Fibroblast of lung (primary cell): Measurements from ENCODE around the gene MAPKAPK2. TPM values are rescaled to one million over a fixed set of nuclear protein-coding genes. Genes with fewer than 3 reads are reported as not detected.

Experiments used
- DNase-seq, 2 donors: peaks; one replicate each; pipeline versions ENCODE4 v3.0.0 to v3.0.0-alpha.2; 2010; ENCODE audit warnings: low read depth in 2 of 2
- H2AFZ ChIP-seq: 2 replicates; pipeline ENCODE4 v1.5.1; 2012; ENCODE audit warnings: low read length, control low read depth, inconsistent platforms
- H3K27ac ChIP-seq: 2 replicates; pipeline ENCODE4 v1.5.1; 2011; ENCODE audit warnings: low read length, control low read depth; ENCODE audit not compliant: insufficient read depth
- H3K27me3 ChIP-seq: 2 replicates; pipeline ENCODE4 v1.5.1; 2011; ENCODE audit warnings: mild to moderate bottlenecking, low read length; ENCODE audit not compliant: control insufficient read depth, insufficient read depth
- H3K36me3 ChIP-seq: 2 replicates; pipeline ENCODE4 v1.5.1; 2011; ENCODE audit warnings: low read length; ENCODE audit not compliant: control insufficient read depth, insufficient read depth
- H3K4me1 ChIP-seq: 2 replicates; pipeline ENCODE4 v1.5.1; 2011; ENCODE audit warnings: low read length; ENCODE audit not compliant: control insufficient read depth, insufficient read depth; ENCODE audit errors: extremely low read depth
- H3K4me2 ChIP-seq: 2 replicates; pipeline ENCODE4 v1.5.1; 2011; ENCODE audit warnings: low read length, control low read depth; ENCODE audit not compliant: insufficient read depth; ENCODE audit errors: extremely low read depth
- H3K4me3 ChIP-seq, 4 experiments: fragments of 200-600 bp in 1 of 4; sonication (generic) in 1 of 4; replicated peaks in 1 of 4; 2 replicates each; pipeline ENCODE4 v1.5.1; 2011 to 2016; ENCODE audit warnings: low read length in 4 of 4, low read depth in 3 of 4, mild to moderate bottlenecking in 3 of 4, control low read depth in 2 of 4, inconsistent platforms in 1 of 4, mixed read lengths in 1 of 4; ENCODE audit not compliant: insufficient read depth in 1 of 4; ENCODE audit errors: control extremely low read depth in 1 of 4
- H3K79me2 ChIP-seq: 2 replicates; pipeline ENCODE4 v1.5.1; 2012; ENCODE audit warnings: mild to moderate bottlenecking, low read length, inconsistent platforms; ENCODE audit not compliant: control insufficient read depth, insufficient read depth
- H3K9ac ChIP-seq: 2 replicates; pipeline ENCODE4 v1.5.1; 2011; ENCODE audit warnings: mild to moderate bottlenecking, low read length, control low read depth; ENCODE audit not compliant: insufficient read depth
- H3K9me3 ChIP-seq: 2 replicates; pipeline ENCODE4 v1.5.1; 2012; ENCODE audit warnings: low read depth, low read length; ENCODE audit not compliant: control insufficient read depth, insufficient read depth
- H4K20me1 ChIP-seq: 2 replicates; pipeline ENCODE4 v1.5.1; 2011; ENCODE audit warnings: low read length; ENCODE audit not compliant: control insufficient read depth, insufficient read depth; ENCODE audit errors: extremely low read depth
- EZH2 ChIP-seq: IDR thresholded peaks from 2 replicates; pipeline ENCODE4 v1.5.1; 2012; ENCODE audit warnings: low read length, control low read depth, mild to moderate bottlenecking; ENCODE audit errors: missing control alignments
- polyA plus RNA-seq, 2 donors: library from polyadenylated mRNA; depleted of rRNA in 1 of 2; stranded (reverse) in 1 of 2; unstranded in 1 of 2; fragments of >200 nt; gene quantifications; 2 replicates each; pipeline ENCODE4 v1.2.1, GENCODE V29; 2011 to 2012; ENCODE audit warnings: missing spikeins in 1 of 2
- total RNA-seq: library from RNA; depleted of rRNA; stranded (reverse); fragments of >200 nt; gene quantifications from 2 replicates; pipeline ENCODE4 v1.2.1, GENCODE V29; 2014
- TF ChIP-seq, protein P1 (sequence below), 2 donors: IDR thresholded peaks in 1 of 2; conservative IDR thresholded peaks in 1 of 2; 1 replicate in 1 of 2; 2 replicates in 1 of 2; pipeline ENCODE4 v1.5.1; 2011 to 2012; ENCODE audit warnings: low read length in 2 of 2, control low read depth in 1 of 2, inconsistent platforms in 1 of 2, low read depth in 1 of 2, mild to moderate bottlenecking in 1 of 2

MAPKAPK2 gene
- total and polyA plus RNA-seq, 2 donors (not counting 1 experiment from before 2014, with no cell fraction given): 51.9 to 85.7 TPM

DNA sequence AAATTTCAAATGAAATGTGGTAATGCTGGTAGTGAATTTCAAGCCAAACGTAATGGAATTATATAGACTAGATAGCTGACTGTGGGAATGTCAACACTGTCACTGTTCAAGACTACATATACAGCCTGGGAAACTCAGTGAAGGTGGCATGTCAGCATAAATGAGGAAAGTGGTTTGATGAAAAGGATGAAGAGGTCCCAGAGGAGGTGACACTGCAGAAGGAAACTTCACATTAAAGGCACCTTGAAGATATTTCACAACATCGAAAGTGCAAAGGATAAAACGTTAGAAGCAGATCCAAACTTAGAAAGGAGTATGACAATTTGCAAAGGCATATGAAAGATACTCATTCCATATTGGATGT lies 25.7 kb downstream of the MAPKAPK2 start:
- DNase-seq: no peak
- Histone ChIP-seq H3K4me1 (peaks cover 60% of the 10 kb centered on the region), H3K36me3 (no peaks in the 10 kb centered on the region), H4K20me1 (no peaks in the 10 kb centered on the region), H3K27me3 (no peaks in the 10 kb centered on the region), H3K4me3 (no peak overlapping the region), H3K4me2 (no peak overlapping the region), H3K9me3 (no peaks in the 10 kb centered on the region), H3K9ac (no peak overlapping the region), H2AFZ (no peak overlapping the region), H3K79me2 (peaks cover 83% of the 10 kb centered on the region), H3K27ac (peak overlapping the region; percentile 19)
- TF ChIP-seq, protein P1, sequence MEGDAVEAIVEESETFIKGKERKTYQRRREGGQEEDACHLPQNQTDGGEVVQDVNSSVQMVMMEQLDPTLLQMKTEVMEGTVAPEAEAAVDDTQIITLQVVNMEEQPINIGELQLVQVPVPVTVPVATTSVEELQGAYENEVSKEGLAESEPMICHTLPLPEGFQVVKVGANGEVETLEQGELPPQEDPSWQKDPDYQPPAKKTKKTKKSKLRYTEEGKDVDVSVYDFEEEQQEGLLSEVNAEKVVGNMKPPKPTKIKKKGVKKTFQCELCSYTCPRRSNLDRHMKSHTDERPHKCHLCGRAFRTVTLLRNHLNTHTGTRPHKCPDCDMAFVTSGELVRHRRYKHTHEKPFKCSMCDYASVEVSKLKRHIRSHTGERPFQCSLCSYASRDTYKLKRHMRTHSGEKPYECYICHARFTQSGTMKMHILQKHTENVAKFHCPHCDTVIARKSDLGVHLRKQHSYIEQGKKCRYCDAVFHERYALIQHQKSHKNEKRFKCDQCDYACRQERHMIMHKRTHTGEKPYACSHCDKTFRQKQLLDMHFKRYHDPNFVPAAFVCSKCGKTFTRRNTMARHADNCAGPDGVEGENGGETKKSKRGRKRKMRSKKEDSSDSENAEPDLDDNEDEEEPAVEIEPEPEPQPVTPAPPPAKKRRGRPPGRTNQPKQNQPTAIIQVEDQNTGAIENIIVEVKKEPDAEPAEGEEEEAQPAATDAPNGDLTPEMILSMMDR (conservative IDR thresholded peaks at IDR 0.05 in 1 of 2, IDR thresholded peaks at IDR 0.05 in 1 of 2; ENCODE audit: low read depth in 1 of 2, low read length in 2 of 2): no peak
- no peak for TF ChIP-seq EZH2

DNA sequence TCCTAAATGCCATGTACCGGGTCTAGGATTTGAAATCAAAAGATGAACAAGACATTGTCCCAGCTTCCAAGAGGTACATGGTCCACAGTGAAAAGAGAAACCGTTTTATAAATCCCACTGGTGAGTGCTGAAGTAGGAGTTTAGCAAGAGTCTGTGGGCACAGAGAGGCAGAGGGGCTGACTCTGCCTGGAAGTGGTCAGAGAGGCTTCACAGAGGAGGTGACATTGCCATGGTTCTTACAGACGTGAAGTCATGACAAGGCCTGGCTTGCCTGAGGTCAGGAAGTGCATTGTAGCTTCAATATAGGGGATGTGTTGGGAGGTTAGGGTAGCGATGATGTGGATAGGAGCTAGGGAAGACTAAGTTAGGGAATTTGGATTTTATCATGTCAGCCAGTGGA lies 28.4 kb downstream of the MAPKAPK2 start:
- H3K4me3 ChIP-seq: no peak overlapping the region
- no peak overlapping the region for H3K4me2 ChIP-seq
- no peak for DNase-seq
- H4K20me1 ChIP-seq: no peaks in the 10 kb centered on the region
- H3K9ac ChIP-seq: no peak overlapping the region
- no peaks in the 10 kb centered on the region for H3K9me3 ChIP-seq
- H3K36me3 ChIP-seq: no peaks in the 10 kb centered on the region
- no peaks in the 10 kb centered on the region for H3K27me3 ChIP-seq
- no peak for TF ChIP-seq EZH2
- TF ChIP-seq, protein P1 (conservative IDR thresholded peaks at IDR 0.05 in 1 of 2, IDR thresholded peaks at IDR 0.05 in 1 of 2; ENCODE audit: low read depth in 1 of 2, low read length in 2 of 2): no peak
- H3K79me2 ChIP-seq: peaks cover 88% of the 10 kb centered on the region
- H3K4me1 ChIP-seq: peaks cover 40% of the 10 kb centered on the region
- H3K27ac ChIP-seq: peak overlapping the region; percentile 53
- H2AFZ ChIP-seq: no peak overlapping the region

DNA sequence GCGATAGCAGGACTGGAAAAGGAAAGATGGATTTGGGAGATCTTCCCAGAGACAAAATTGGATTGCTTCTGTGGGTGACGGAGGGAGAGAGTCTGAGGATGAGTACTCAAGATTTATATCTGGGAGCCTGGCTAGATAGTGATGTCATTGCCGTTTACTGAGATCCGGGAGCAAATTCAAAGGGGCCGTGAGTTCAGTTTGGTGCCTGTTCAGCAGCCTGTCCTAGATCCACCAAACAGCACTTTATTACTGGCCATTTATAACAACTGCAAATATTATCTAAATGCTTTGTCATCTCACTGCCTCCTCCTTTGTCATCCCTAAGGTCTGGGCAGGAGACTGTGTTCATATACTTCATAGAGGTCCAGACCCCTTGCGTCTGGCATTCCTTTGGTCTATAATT lies 29.2 kb downstream of the MAPKAPK2 start:
- no peak overlapping the region for H2AFZ ChIP-seq
- peak overlapping the region; percentile 64 for H3K27ac ChIP-seq
- H3K4me1 ChIP-seq: peaks cover 33% of the 10 kb centered on the region
- no peaks in the 10 kb centered on the region for H4K20me1 ChIP-seq
- H3K27me3 ChIP-seq: no peaks in the 10 kb centered on the region
- TF ChIP-seq, protein P1 (conservative IDR thresholded peaks at IDR 0.05 in 1 of 2, IDR thresholded peaks at IDR 0.05 in 1 of 2; ENCODE audit: low read depth in 1 of 2, low read length in 2 of 2): no peak
- TF ChIP-seq EZH2: no peak
- H3K9ac ChIP-seq: no peak overlapping the region
- DNase-seq: peak in 1 of 2 donors; percentile 46
- H3K79me2 ChIP-seq: peaks cover 87% of the 10 kb centered on the region
- H3K4me3 ChIP-seq: no peak overlapping the region
- no peaks in the 10 kb centered on the region for H3K9me3 ChIP-seq
- H3K4me2 ChIP-seq: peak overlapping the region; percentile 41
- H3K36me3 ChIP-seq: no peaks in the 10 kb centered on the region
